Uterus (tissue), 2 donors: ENCODE data around the gene MSL1.

Experiments
- CTCF ChIP-seq, 4 experiments: fragments of 200-600 bp in 2 of 4; fragments of 450-650 bp in 2 of 4; sonication (generic) in 2 of 4; IDR thresholded peaks; one replicate each; pipeline ENCODE4 v1.5.1; 2016 to 2019; ENCODE audit warnings: antibody characterized with exemption in 4 of 4, mild to moderate bottlenecking in 2 of 4, moderate library complexity in 1 of 4
- POLR2A ChIP-seq, 2 donors: fragments of 450-650 bp; IDR thresholded peaks; one replicate each; pipeline ENCODE4 v1.6.1; 2016; ENCODE audit warnings: antibody characterized with exemption in 2 of 2, mild to moderate bottlenecking in 1 of 2, moderate library complexity in 1 of 2

GRCh38 chr17:40100669-40101366 lies 21.0 kb upstream of the MSL1 start:
- TF ChIP-seq POLR2A (IDR thresholded peaks at IDR 0.05): peak; percentile 73 to 92
- peak in 1 of 4 experiments; percentile 32 for TF ChIP-seq CTCF (IDR thresholded peaks at IDR 0.05)
